Sigmoid colon (tissue), 7 donors: ENCODE measurements around the gene RASD2. TPM values are rescaled to one million over a fixed set of nuclear protein-coding genes. Genes with fewer than 3 reads are reported as not detected.

ENCODE experiments used
- DNase-seq: peaks from one replicate; pipeline ENCODE4 v3.0.0-alpha.2; 2019
- H3K27ac ChIP-seq, 4 donors: fragments of 200-600 bp; sonication (generic); one replicate each; pipeline ENCODE4 v1.5.1; 2016 to 2019; ENCODE audit warnings: mild to moderate bottlenecking in 1 of 4
- H3K27me3 ChIP-seq, 3 donors: fragments of 200-600 bp; sonication (generic); one replicate each; pipeline ENCODE4 v1.5.1; 2019; ENCODE audit warnings: mild to moderate bottlenecking in 1 of 3
- H3K36me3 ChIP-seq, 4 donors: fragments of 200-600 bp; sonication (generic); one replicate each; pipeline ENCODE4 v1.5.1; 2016 to 2019
- H3K4me1 ChIP-seq, 4 donors: fragments of 200-600 bp; sonication (generic); one replicate each; pipeline ENCODE4 v1.5.1; 2017 to 2019
- H3K4me3 ChIP-seq, 4 donors: fragments of 200-600 bp; sonication (generic); one replicate each; pipeline ENCODE4 v1.5.1; 2017 to 2019; ENCODE audit warnings: mild to moderate bottlenecking in 2 of 4, moderate library complexity in 1 of 4
- H3K9me3 ChIP-seq, 4 donors: fragments of 200-600 bp in 3 of 4; sonication (generic) in 3 of 4; one replicate each; pipeline versions ENCODE4 v1.5.1 to v1.6.1; 2013 to 2019
- EP300 ChIP-seq, 4 donors: sonication (generic); formaldehyde crosslinking; IDR thresholded peaks; one replicate each; pipeline ENCODE4 v1.6.1; 2017; ENCODE audit warnings: antibody characterized with exemption in 4 of 4
- POLR2A ChIP-seq, 2 donors: fragments of 450-650 bp; IDR thresholded peaks; one replicate each; pipeline ENCODE4 v1.6.1; 2016; ENCODE audit warnings: antibody characterized with exemption in 2 of 2, mild to moderate bottlenecking in 2 of 2, moderate library complexity in 2 of 2
- POLR2AphosphoS5 ChIP-seq, 4 donors: sonication (generic); formaldehyde crosslinking; IDR thresholded peaks; one replicate each; pipeline ENCODE4 v1.6.1; 2017; ENCODE audit warnings: antibody characterized with exemption in 4 of 4
- WGBS, 2 donors: extraction: QIAGEN DNeasy Blood & Tissue Kit; methylation state at CpG; one replicate each; pipeline ENCODE4 v1.1.7; 2013; 5-methylcytosine and 5-hydroxymethylcytosine counted together
- intact Hi-C: fragments of 100-400 bp; cut with DNase I; formaldehyde crosslinking; loops from one replicate; pipeline ENCODE4 v1.15.1; 2023
- polyA plus RNA-seq, 3 donors: library from polyadenylated mRNA; stranded (reverse); fragments of 200-250 nt; gene quantifications; one replicate each; pipeline ENCODE4 v1.2.3, GENCODE V29; 2013
- total RNA-seq, 4 donors: library from RNA; depleted of rRNA; stranded (reverse); fragments of >200 nt; gene quantifications; one replicate each; pipeline ENCODE4 v1.1.0, GENCODE V29; 2016
- TF ChIP-seq, protein P1 (sequence below), 4 experiments: fragments of 450-650 bp in 3 of 4; fragments of 200-600 bp in 1 of 4; IDR thresholded peaks; one replicate each; pipeline ENCODE4 v1.5.1; 2016 to 2019; ENCODE audit warnings: antibody characterized with exemption in 4 of 4, mild to moderate bottlenecking in 3 of 4, moderate library complexity in 2 of 4
- donor health status: healthy with polysubstance abuse.
- donor health status: Bipolar disorder and iron deficiency.
- donor health status: healthy.

Gene RASD2
- total and polyA plus RNA-seq, 7 donors = 6.6 to 22.8 (median 12.0) TPM

GRCh38 chr22:35538801-35539321 lies 1.8 kb upstream of the RASD2 start:
- H3K36me3 ChIP-seq = no peaks in the 10 kb centered on the region
- peaks cover 0 to 3% (median 0%) of the 10 kb centered on the region in 3 donors for H3K27me3 ChIP-seq
- H3K9me3 ChIP-seq = no peaks in the 10 kb centered on the region
- WGBS, 2 donors = 67 to 77% methylated on average over 5 of the region's 5 CpGs
- intact Hi-C loops = no loop called here
- DNase-seq = no peak
- peaks cover 0 to 45% (median 33%) of the 10 kb centered on the region in 4 donors for H3K4me1 ChIP-seq
- no peak overlapping the region for H3K4me3 ChIP-seq
- TF ChIP-seq, protein P1, sequence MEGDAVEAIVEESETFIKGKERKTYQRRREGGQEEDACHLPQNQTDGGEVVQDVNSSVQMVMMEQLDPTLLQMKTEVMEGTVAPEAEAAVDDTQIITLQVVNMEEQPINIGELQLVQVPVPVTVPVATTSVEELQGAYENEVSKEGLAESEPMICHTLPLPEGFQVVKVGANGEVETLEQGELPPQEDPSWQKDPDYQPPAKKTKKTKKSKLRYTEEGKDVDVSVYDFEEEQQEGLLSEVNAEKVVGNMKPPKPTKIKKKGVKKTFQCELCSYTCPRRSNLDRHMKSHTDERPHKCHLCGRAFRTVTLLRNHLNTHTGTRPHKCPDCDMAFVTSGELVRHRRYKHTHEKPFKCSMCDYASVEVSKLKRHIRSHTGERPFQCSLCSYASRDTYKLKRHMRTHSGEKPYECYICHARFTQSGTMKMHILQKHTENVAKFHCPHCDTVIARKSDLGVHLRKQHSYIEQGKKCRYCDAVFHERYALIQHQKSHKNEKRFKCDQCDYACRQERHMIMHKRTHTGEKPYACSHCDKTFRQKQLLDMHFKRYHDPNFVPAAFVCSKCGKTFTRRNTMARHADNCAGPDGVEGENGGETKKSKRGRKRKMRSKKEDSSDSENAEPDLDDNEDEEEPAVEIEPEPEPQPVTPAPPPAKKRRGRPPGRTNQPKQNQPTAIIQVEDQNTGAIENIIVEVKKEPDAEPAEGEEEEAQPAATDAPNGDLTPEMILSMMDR (IDR thresholded peaks at IDR 0.05) = peak; percentile 34 to 55 (median 44)
- no peak for TF ChIP-seq EP300 (IDR thresholded peaks at IDR 0.05)
- H3K27ac ChIP-seq = peak overlapping the region; percentile 77 to 94 (median 88)

- no peak for TF ChIP-seq POLR2A (IDR thresholded peaks at IDR 0.05)
- TF ChIP-seq POLR2AphosphoS5 (IDR thresholded peaks at IDR 0.05) = no peak
- no peak for TF ChIP-seq EP300 (IDR thresholded peaks at IDR 0.05)
- TF ChIP-seq, protein P1 (IDR thresholded peaks at IDR 0.05) = no peak
- Histone ChIP-seq H3K9me3 (no peaks in the 10 kb centered on the region), H3K27ac (peak overlapping the region; percentile 77 to 94 (median 88)), H3K4me3 (peak overlapping the region in 3 of 4 donors; percentile 63 to 79 (median 73)), H3K36me3 (no peaks in the 10 kb centered on the region), H3K27me3 (peaks cover 0 to 3% (median 0%) of the 10 kb centered on the region in 3 donors), H3K4me1 (peaks cover 0 to 51% (median 40%) of the 10 kb centered on the region in 4 donors)
- DNase-seq = no peak
- intact Hi-C loops = no loop called here
- WGBS, 2 donors = 16 to 25% methylated on average over 3 of the region's 3 CpGs
These were observed 1.1 kb upstream of the RASD2 start for GRCh38 chr22:35539487-35539886.

DNA sequence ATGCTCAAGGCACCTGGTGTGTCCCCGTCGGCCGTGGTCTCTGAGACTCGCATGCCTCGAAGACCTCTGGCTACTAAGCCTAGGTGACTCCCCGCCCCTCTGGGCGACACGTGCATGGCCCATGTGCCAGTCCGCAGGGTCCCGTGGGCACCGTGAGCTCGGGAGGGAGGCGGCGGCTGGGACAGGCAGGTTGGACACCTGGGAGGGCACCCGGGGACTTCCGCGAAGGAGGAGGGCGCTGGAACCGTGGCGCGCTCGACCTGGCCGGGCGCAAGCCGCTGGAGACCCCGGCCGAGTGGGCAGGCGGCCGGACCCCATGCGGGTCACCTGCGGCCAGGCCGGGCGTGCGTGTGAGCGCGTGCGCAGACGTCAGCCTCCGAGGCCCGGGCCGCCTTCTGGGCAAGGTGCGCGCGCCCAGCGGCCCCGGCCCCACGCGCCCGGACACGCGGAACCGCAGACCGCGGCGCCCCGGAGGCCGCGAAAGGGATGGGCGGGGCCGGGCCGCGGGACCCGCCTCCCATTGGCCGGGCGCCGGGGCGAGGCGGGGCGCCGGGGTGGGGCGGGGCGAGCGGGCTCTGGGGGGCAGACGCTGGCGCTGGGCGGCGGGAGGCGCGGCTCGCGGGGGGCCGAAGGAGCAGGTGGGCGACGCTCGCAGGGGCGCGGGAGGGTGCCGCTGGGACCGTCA lies 579 bp upstream of the RASD2 start:
- TF ChIP-seq, protein P1 (IDR thresholded peaks at IDR 0.05) = no peak
- peak in 2 of 4 donors; percentile 85 to 88 for TF ChIP-seq POLR2AphosphoS5 (IDR thresholded peaks at IDR 0.05)
- no peaks in the 10 kb centered on the region for H3K36me3 ChIP-seq
- peak overlapping the region; percentile 62 to 79 (median 68) for H3K4me3 ChIP-seq
- peak; percentile 81 for DNase-seq
- peak overlapping the region; percentile 77 to 94 (median 88) for H3K27ac ChIP-seq
- peaks cover 0 to 3% (median 0%) of the 10 kb centered on the region in 3 donors for H3K27me3 ChIP-seq
- H3K4me1 ChIP-seq = peaks cover 0 to 51% (median 44%) of the 10 kb centered on the region in 4 donors
- H3K9me3 ChIP-seq = no peaks in the 10 kb centered on the region
- 1 to 3% methylated on average over 89 of the region's 89 CpGs for WGBS, 2 donors
- intact Hi-C loops = loop anchor here (2.0 to 5.0 kb wide), 4 partner anchors 61 to 108 kb away; no protein-coding TSS in a partner anchor

DNA sequence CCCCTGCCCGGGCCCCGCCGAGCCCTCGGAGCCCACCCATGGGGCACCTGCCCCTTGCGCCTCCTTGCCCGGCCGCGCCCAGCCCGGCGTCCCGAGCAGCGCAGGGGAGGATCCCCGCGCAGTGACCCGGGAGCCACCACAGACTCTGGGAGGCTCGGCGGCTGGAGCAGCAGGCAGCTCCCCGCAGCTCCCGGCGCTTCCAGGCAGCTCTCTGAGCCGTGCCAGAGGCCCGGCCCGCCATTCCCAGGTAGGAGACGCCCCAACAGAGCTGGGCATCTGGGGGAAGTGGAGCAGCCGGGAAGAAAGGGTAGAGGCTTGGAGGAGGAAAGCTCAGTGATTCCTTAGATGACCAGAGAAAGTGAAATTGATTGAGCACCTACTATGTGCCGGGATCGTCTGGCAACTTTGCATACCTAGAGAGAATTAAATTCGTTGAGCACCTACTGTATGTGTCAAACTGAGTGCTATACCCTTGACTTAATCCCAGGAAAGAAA lies 670 bp downstream of the RASD2 start:
- intact Hi-C loops = loop anchor here (2.0 to 5.0 kb wide), 4 partner anchors 62 to 109 kb away; no protein-coding TSS in a partner anchor
- peak overlapping the region; percentile 62 to 79 (median 68) for H3K4me3 ChIP-seq
- TF ChIP-seq POLR2AphosphoS5 (IDR thresholded peaks at IDR 0.05) (no peak), EP300 (IDR thresholded peaks at IDR 0.05) (no peak), POLR2A (IDR thresholded peaks at IDR 0.05) (no peak)
- TF ChIP-seq, protein P1 (IDR thresholded peaks at IDR 0.05) = no peak
- H3K27me3 ChIP-seq = peaks cover 0 to 3% (median 0%) of the 10 kb centered on the region in 3 donors
- no peak for DNase-seq
- peak overlapping the region; percentile 77 to 94 (median 86) for H3K27ac ChIP-seq
- no peaks in the 10 kb centered on the region for H3K9me3 ChIP-seq
- 3 to 8% methylated on average over 28 of the region's 28 CpGs for WGBS, 2 donors
- H3K4me1 ChIP-seq = peaks cover 0 to 51% (median 41%) of the 10 kb centered on the region in 4 donors
- H3K36me3 ChIP-seq = no peaks in the 10 kb centered on the region
